WTC11 (cell line): Measurements from ENCODE around the gene FGR. TPM values are rescaled to one million over a fixed set of nuclear protein-coding genes. Genes with fewer than 3 reads are reported as not detected.
A peak's percentile ranks its signal among the peaks of the same experiment; 100 is the strongest.

ENCODE experiments used
- ATAC-seq: fragments of 200-7000 bp; cut with Tn5 transposase; 2 replicates; pipeline ENCODE4 v1.10.0; 2021; ENCODE audit warnings: mild to moderate bottlenecking, moderate library complexity
- CTCF ChIA-PET: fragments of 300-600 bp; sonication (Branson Sonifier 250); formaldehyde crosslinking; loops from one replicate; lab custom pipeline; 2021; ENCODE audit warnings: antibody characterized with exemption; lab: Charles Lee
- POLR2A ChIA-PET: fragments of 350-600 bp; sonication (Branson Sonifier 250); formaldehyde crosslinking; loops from one replicate; lab custom pipeline; 2021; ENCODE audit warnings: antibody characterized with exemption; lab: Charles Lee
- DNase-seq: peaks from one replicate; pipeline ENCODE4 v3.0.0; 2021; ENCODE audit warnings: low spot score
- H3K27ac Mint-ChIP-seq: 2 replicates; pipeline ENCODE4 v1.8.0; 2021; ENCODE audit warnings: mixed read lengths
- H3K27me3 Mint-ChIP-seq: 2 replicates; pipeline ENCODE4 v1.8.0; 2021; ENCODE audit warnings: low read depth, mild to moderate bottlenecking, moderate library complexity, mixed read lengths
- H3K36me3 Mint-ChIP-seq: 2 replicates; pipeline ENCODE4 v1.8.0; 2021; ENCODE audit warnings: mixed read lengths
- H3K4me1 Mint-ChIP-seq: 2 replicates; pipeline ENCODE4 v1.8.0; 2022; ENCODE audit warnings: mixed read lengths
- H3K4me3 Mint-ChIP-seq: 2 replicates; pipeline ENCODE4 v1.8.0; 2021; ENCODE audit warnings: mild to moderate bottlenecking, moderate library complexity, mixed read lengths
- H3K9me3 Mint-ChIP-seq: 2 replicates; pipeline ENCODE4 v1.8.0; 2021; ENCODE audit warnings: mixed read lengths
- ATF2 ChIP-seq: sonication (generic); formaldehyde crosslinking; IDR thresholded peaks from 2 replicates; pipeline ENCODE4 v1.8.1; 2022; ENCODE audit warnings: low read depth, missing genetic modification reagents, borderline replicate concordance
- EMX1 ChIP-seq: fragments of 250-450 bp; sonication (Bioruptor Pico); IDR thresholded peaks from 2 replicates; pipeline ENCODE4 v1.8.0; 2021; ENCODE audit warnings: mild to moderate bottlenecking
- ESRRA ChIP-seq: sonication (generic); formaldehyde crosslinking; IDR thresholded peaks from 2 replicates; pipeline ENCODE4 v1.8.1; 2022; ENCODE audit warnings: mild to moderate bottlenecking, missing genetic modification reagents, borderline replicate concordance
- FOXK1 ChIP-seq: sonication (generic); formaldehyde crosslinking; IDR thresholded peaks from 2 replicates; pipeline ENCODE4 v1.8.0; 2022; ENCODE audit warnings: mild to moderate bottlenecking, moderate library complexity, missing genetic modification reagents
- GTF2I ChIP-seq: fragments of 250-450 bp; sonication (Bioruptor Pico); conservative IDR thresholded peaks from 2 replicates; pipeline ENCODE4 v1.4.0; 2021; ENCODE audit warnings: mild to moderate bottlenecking
- HMGXB4 ChIP-seq: sonication (generic); formaldehyde crosslinking; IDR thresholded peaks from 2 replicates; pipeline ENCODE4 v1.8.1; 2023; ENCODE audit warnings: mild to moderate bottlenecking, moderate library complexity, missing genetic modification reagents
- NR1H2 ChIP-seq: sonication (generic); formaldehyde crosslinking; IDR thresholded peaks from 2 replicates; pipeline ENCODE4 v1.9.0; 2021; ENCODE audit warnings: mild to moderate bottlenecking, moderate library complexity, missing genetic modification reagents
- NR3C1 ChIP-seq: sonication (generic); formaldehyde crosslinking; conservative IDR thresholded peaks from 2 replicates; pipeline ENCODE4 v1.8.1; 2023; ENCODE audit warnings: low read depth, mild to moderate bottlenecking, missing genetic modification reagents
- SMAD4 ChIP-seq: sonication (generic); formaldehyde crosslinking; IDR thresholded peaks from 2 replicates; pipeline ENCODE4 v1.8.0; 2022; ENCODE audit warnings: mild to moderate bottlenecking, missing genetic modification reagents
- SP1 ChIP-seq: sonication (generic); formaldehyde crosslinking; conservative IDR thresholded peaks from 2 replicates; pipeline ENCODE4 v1.8.1; 2022; ENCODE audit warnings: missing genetic modification reagents
- USF1 ChIP-seq: sonication (generic); formaldehyde crosslinking; IDR thresholded peaks from 2 replicates; pipeline ENCODE4 v1.8.0; 2022; ENCODE audit warnings: mild to moderate bottlenecking, missing genetic modification reagents
- ZBTB43 ChIP-seq: sonication (generic); formaldehyde crosslinking; IDR thresholded peaks from 2 replicates; pipeline ENCODE4 v1.8.1; 2023; ENCODE audit warnings: mild to moderate bottlenecking, missing genetic modification reagents
- ZNF121 ChIP-seq: sonication (generic); formaldehyde crosslinking; IDR thresholded peaks from 2 replicates; pipeline ENCODE4 v1.8.0; 2023; ENCODE audit warnings: missing genetic modification reagents
- ZNF263 ChIP-seq: sonication (generic); formaldehyde crosslinking; IDR thresholded peaks from 2 replicates; pipeline ENCODE4 v1.8.1; 2022; ENCODE audit warnings: low read depth, mild to moderate bottlenecking, moderate library complexity, missing genetic modification reagents
- ZNF416 ChIP-seq: fragments of 250-450 bp; sonication (Bioruptor Pico); IDR thresholded peaks from 2 replicates; pipeline ENCODE4 v1.9.0; 2021; ENCODE audit warnings: mild to moderate bottlenecking, inconsistent platforms
- total RNA-seq: library from RNA; stranded (reverse); gene quantifications from 3 replicates; pipeline ENCODE4 v1.2.3, GENCODE V29; 2021
- TF ChIP-seq, protein P1 (sequence below): fragments of 250-450 bp; sonication (Bioruptor Pico); conservative IDR thresholded peaks from 2 replicates; pipeline ENCODE4 v1.9.0; 2021; ENCODE audit warnings: mild to moderate bottlenecking

The FGR gene
- total RNA-seq, 1 experiment from 2014 or later = 0.77 TPM

- no peak for ATAC-seq
- DNase-seq = no peak
- peak overlapping the region; percentile 53 for H3K4me3 Mint-ChIP-seq
- no peaks in the 10 kb centered on the region for H3K36me3 Mint-ChIP-seq
- POLR2A ChIA-PET = no interaction called here
- peaks cover 46% of the 10 kb centered on the region for H3K27me3 Mint-ChIP-seq
- no peaks in the 10 kb centered on the region for H3K9me3 Mint-ChIP-seq
- no peak for TF ChIP-seq FOXK1
- TF ChIP-seq EMX1 (CRISPR knock-in tag) = no peak
- no peak for TF ChIP-seq NR1H2 (CRISPR knock-in tag)
- TF ChIP-seq ATF2 (CRISPR knock-in tag) = no peak
- no peak for TF ChIP-seq GTF2I (CRISPR knock-in tag)
- TF ChIP-seq, all 79 proteins: peak for 0
- CTCF ChIA-PET = no interaction called here
- Mint-ChIP-seq H3K27ac (no peak overlapping the region), H3K4me1 (peaks cover 16% of the 10 kb centered on the region)
Observed at GRCh38 chr1:27635396-27636142, 584 bp upstream of the FGR start.

DNA sequence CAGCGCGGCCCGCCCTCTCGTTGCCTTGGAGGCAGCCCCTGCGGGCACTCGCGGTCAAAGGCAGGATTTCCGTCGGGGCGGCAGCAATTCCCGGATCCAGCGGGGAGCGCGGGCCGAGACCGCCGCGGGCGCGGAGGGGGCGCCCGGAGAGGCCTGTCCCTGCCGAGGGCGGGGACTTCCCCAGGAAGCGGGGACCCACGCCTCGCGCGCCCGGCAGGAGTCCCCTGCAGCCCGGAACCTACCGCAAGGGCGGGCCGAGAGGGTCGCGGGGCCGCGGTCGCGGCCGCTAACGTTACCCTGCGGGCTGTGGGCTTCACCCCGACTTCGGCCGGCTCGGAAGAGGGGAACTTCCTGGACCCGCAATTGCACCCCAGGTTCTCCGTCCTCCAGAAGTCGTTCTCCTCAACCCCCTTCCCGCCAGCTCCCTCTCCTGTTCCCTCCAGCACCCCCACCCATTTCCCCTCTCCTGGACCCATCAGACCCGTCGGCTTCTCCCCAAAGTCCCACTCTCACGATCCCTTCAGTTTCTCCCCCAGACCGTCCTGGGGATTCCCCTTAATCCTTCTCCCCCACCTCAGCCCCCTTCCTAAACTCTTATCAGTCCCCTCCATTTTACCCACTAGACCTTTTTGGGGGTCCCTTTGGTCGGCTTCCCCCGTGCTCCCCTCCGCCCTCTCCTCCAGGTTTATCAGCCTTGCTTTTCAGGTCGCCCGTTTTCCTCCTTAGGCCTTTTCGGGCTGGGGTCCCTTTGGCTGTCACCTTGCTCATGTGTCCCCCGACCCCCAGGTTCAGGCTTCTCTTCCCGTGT is 604 bp downstream of the FGR start:
- DNase-seq (peak; percentile 40), ATAC-seq (peak; percentile 25)
- ChIA-PET POLR2A (no interaction called here), CTCF (interaction anchor here (1.8 kb wide), 1 partner anchor 29 kb away, joined by 5 read pairs; no protein-coding TSS in a partner anchor)
- peaks cover 24% of the 10 kb centered on the region for H3K4me1 Mint-ChIP-seq
- TF ChIP-seq HMGXB4 (CRISPR knock-in tag) (peak; percentile 37; the same call in 1 of the 2 replicates), SMAD4 (CRISPR knock-in tag) (no peak), ZNF263 (CRISPR knock-in tag) (peak; percentile 38; the same call in 1 of the 2 replicates)
- H3K27me3 Mint-ChIP-seq = peaks cover 46% of the 10 kb centered on the region
- H3K27ac Mint-ChIP-seq = no peak overlapping the region
- H3K9me3 Mint-ChIP-seq = no peaks in the 10 kb centered on the region
- peak overlapping the region; percentile 72 for H3K4me3 Mint-ChIP-seq
- H3K36me3 Mint-ChIP-seq = no peaks in the 10 kb centered on the region

DNA sequence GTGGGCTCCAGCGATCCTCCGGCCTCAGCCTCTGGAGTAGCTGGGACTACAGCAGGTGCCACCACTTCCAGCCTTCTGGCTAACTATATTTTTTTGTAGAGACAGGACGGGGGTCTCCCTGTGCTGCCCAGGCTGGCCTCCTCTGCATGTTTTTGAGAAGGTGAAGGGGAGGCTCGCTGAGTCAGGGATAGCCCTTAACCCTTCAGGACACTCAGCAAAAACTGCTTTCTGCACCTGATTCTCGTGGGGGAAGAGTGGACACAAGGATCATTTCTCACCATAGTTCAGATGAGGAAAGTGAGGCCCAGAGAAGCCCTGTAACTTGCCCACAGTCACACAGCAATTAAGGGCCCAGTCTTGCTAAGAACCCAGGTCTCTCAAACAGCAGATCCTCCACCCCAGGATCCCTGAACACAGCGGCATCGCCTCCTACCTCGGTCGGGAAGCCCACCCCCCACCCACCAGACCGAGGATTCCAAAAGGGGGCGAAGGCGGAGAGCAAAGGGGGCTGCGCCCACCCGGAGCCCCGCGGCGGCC is 1.3 kb downstream of the FGR start:
- DNase-seq (no peak), ATAC-seq (no peak)
- no peak overlapping the region for H3K27ac Mint-ChIP-seq
- peak overlapping the region; percentile 59 for H3K4me3 Mint-ChIP-seq
- no peaks in the 10 kb centered on the region for H3K36me3 Mint-ChIP-seq
- TF ChIP-seq ZNF121 (CRISPR knock-in tag) = peak; percentile 82; the same call in 1 of the 2 replicates
- no peak for TF ChIP-seq ZBTB43 (CRISPR knock-in tag)
- TF ChIP-seq, all 79 proteins: peak for 1
- Mint-ChIP-seq H3K27me3 (peaks cover 46% of the 10 kb centered on the region), H3K4me1 (peaks cover 30% of the 10 kb centered on the region), H3K9me3 (no peaks in the 10 kb centered on the region)
- ChIA-PET POLR2A (no interaction called here), CTCF (interaction anchor here (1.3 to 1.8 kb wide), 2 partner anchors 29 to 333 kb away, joined by 4 to 5 read pairs; no protein-coding TSS in a partner anchor)

DNA sequence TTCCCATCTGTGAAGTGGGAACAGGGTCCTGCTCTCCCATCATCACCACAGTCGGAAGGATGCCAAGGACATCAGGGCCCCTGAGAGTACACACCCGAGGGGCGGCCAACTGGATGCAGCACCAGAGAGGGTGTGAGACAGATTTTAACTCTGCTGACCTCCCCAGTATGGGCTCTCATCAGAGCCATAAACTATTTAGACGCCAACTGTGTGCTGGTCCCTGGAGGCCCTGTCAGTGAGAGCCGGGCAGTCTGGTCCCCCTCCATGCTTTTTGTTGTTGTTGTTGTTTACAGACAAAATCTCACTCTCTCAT is 1.7 kb downstream of the FGR start:
- ATAC-seq (no peak), DNase-seq (no peak)
- ChIA-PET POLR2A (no interaction called here), CTCF (interaction anchor here (1.3 to 1.8 kb wide), 2 partner anchors 30 to 332 kb away, joined by 4 to 5 read pairs; no protein-coding TSS in a partner anchor)
- no peak overlapping the region for H3K27ac Mint-ChIP-seq
- peaks cover 46% of the 10 kb centered on the region for H3K27me3 Mint-ChIP-seq
- peaks cover 33% of the 10 kb centered on the region for H3K4me1 Mint-ChIP-seq
- H3K9me3 Mint-ChIP-seq = no peaks in the 10 kb centered on the region
- peak overlapping the region; percentile 59 for H3K4me3 Mint-ChIP-seq
- H3K36me3 Mint-ChIP-seq = no peaks in the 10 kb centered on the region
- TF ChIP-seq SP1 (CRISPR knock-in tag) (no peak), ESRRA (no peak), USF1 (CRISPR knock-in tag) (no peak), NR3C1 (CRISPR knock-in tag) (no peak), ZNF416 (CRISPR knock-in tag) (no peak)
- TF ChIP-seq, protein P1, sequence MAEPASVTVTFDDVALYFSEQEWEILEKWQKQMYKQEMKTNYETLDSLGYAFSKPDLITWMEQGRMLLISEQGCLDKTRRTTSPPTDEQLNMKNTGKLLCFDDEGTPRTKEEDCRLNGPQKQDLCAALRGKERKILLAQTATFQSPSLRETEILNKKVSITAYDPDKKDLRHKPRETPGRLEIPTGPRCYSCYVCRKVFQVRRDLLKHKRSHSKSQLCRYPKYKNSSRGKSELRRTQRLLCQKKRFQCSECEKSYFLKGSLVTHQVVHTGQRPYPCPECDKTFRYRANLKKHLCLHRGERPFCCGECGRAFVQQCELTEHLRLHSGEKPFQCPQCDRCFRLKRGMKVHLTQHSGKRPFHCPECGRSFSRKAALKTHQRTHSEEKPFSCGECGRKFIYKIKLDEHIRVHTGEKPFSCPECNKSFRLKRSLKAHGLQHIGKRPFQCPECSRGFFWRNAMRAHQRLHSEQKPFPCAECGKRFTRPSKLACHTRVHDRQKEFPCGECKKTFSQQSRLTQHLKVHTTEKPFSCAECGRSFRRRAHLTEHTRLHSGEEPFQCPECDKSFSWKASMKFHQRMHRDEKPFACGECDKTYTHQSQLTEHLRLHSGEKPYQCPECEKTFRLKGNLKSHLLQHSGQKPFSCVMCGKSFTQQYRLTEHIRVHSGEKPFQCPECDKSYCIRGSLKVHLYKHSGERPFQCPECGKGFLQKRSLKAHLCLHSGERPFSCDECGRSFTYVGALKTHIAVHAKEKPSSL (CRISPR knock-in tag) = no peak
